HepG2 (cell line): Measurements from ENCODE around the gene KANSL1. TPM values are rescaled to one million over a fixed set of nuclear protein-coding genes. Genes with fewer than 3 reads are reported as not detected.

ENCODE experiments used
- ARID2 ChIP-seq: sonication (generic); formaldehyde crosslinking; IDR thresholded peaks from 2 replicates; pipeline ENCODE4 v1.8.1; 2022; ENCODE audit warnings: mild to moderate bottlenecking, missing genetic modification reagents, borderline replicate concordance
- ATF4 ChIP-seq, 2 experiments: fragments of 450-650 bp in 1 of 2; sonication (generic) in 1 of 2; formaldehyde crosslinking; IDR thresholded peaks; 2 replicates each; pipeline versions ENCODE4 v1.5.0 to v1.8.0; 2020 to 2022; ENCODE audit warnings: mild to moderate bottlenecking in 1 of 2, missing genetic modification reagents in 1 of 2
- ERF ChIP-seq: IDR thresholded peaks from 2 replicates; pipeline ENCODE4 v1.6.1; 2018; ENCODE audit warnings: missing biosample characterization, missing genetic modification reagents
- KIAA2018 ChIP-seq: sonication (generic); formaldehyde crosslinking; IDR thresholded peaks from 2 replicates; pipeline ENCODE4 v1.5.0; 2020; ENCODE audit warnings: mild to moderate bottlenecking, missing genetic modification reagents, borderline replicate concordance
- KLF16 ChIP-seq, 2 experiments: sonication (generic) in 1 of 2; formaldehyde crosslinking in 1 of 2; IDR thresholded peaks; 2 replicates each; pipeline versions ENCODE4 v1.6.1 to v1.8.0; 2016 to 2023; ENCODE audit warnings: missing genetic modification reagents in 2 of 2, missing compliant biosample characterization in 1 of 2
- PHB2 ChIP-seq: fragments of 450-650 bp; IDR thresholded peaks from 2 replicates; pipeline ENCODE4 v1.6.1; 2018; ENCODE audit not compliant: partially characterized antibody
- RORA ChIP-seq: sonication (generic); formaldehyde crosslinking; IDR thresholded peaks from 2 replicates; pipeline ENCODE4 v1.5.0; 2020; ENCODE audit warnings: mild to moderate bottlenecking, missing genetic modification reagents, moderate library complexity
- STAT5B ChIP-seq: sonication (generic); formaldehyde crosslinking; IDR thresholded peaks from 2 replicates; pipeline ENCODE4 v1.4.0; 2020; ENCODE audit warnings: missing genetic modification reagents
- TCF7L2 ChIP-seq: IDR thresholded peaks from 2 replicates; pipeline ENCODE4 v1.6.1; 2011; ENCODE audit warnings: mild to moderate bottlenecking, low read depth, low read length, moderate library complexity
- TP53 ChIP-seq: sonication (generic); formaldehyde crosslinking; conservative IDR thresholded peaks from 2 replicates; pipeline ENCODE4 v1.4.0; 2020; ENCODE audit warnings: missing genetic modification reagents
- TRAFD1 ChIP-seq: sonication (generic); formaldehyde crosslinking; IDR thresholded peaks from 2 replicates; pipeline ENCODE4 v1.5.1; 2020; ENCODE audit warnings: missing genetic modification reagents, mild to moderate bottlenecking, borderline replicate concordance
- ZMAT5 ChIP-seq: sonication (generic); formaldehyde crosslinking; IDR thresholded peaks from 2 replicates; pipeline ENCODE4 v1.5.0; 2020; ENCODE audit warnings: mild to moderate bottlenecking, low read depth, missing genetic modification reagents, borderline replicate concordance
- ZNF225 ChIP-seq: sonication (generic); formaldehyde crosslinking; IDR thresholded peaks from 2 replicates; pipeline ENCODE4 v1.4.0; 2020; ENCODE audit warnings: mild to moderate bottlenecking, missing genetic modification reagents
- ZNF280B ChIP-seq: sonication (generic); formaldehyde crosslinking; IDR thresholded peaks from 2 replicates; pipeline ENCODE4 v1.5.0; 2020; ENCODE audit warnings: missing genetic modification reagents, mild to moderate bottlenecking, borderline replicate concordance
- ZNF367 ChIP-seq: sonication (generic); formaldehyde crosslinking; IDR thresholded peaks from 2 replicates; pipeline ENCODE4 v1.4.0; 2020; ENCODE audit warnings: missing genetic modification reagents, borderline replicate concordance
- ZNF446 ChIP-seq: sonication (generic); formaldehyde crosslinking; IDR thresholded peaks from 2 replicates; pipeline ENCODE4 v1.5.0; 2020; ENCODE audit warnings: mild to moderate bottlenecking, missing genetic modification reagents
- ZNF790 ChIP-seq: sonication (generic); formaldehyde crosslinking; IDR thresholded peaks from 2 replicates; pipeline ENCODE4 v1.8.0; 2022; ENCODE audit warnings: missing genetic modification reagents, mild to moderate bottlenecking, borderline replicate concordance
- ZSCAN22 ChIP-seq: sonication (generic); formaldehyde crosslinking; IDR thresholded peaks from 2 replicates; pipeline ENCODE4 v1.4.0; 2020; ENCODE audit warnings: mild to moderate bottlenecking, missing genetic modification reagents
- polyA plus RNA-seq, 8 experiments: library from polyadenylated mRNA; depleted of rRNA in 3 of 8; stranded (reverse) in 7 of 8; unstranded in 1 of 8; fragments of >200 nt; fragmentation: Illumina TruSeq in 4 of 8; extraction: Trizol in 4 of 8; gene quantifications; 2 replicates each; pipeline versions ENCODE4 v1.2.1 to v1.2.3, GENCODE V29; 2011 to 2016; ENCODE audit warnings: low read depth in 4 of 8, missing spikeins in 1 of 8, mixed read lengths in 1 of 8; ENCODE audit not compliant: insufficient read depth in 1 of 8
- total RNA-seq, 5 experiments: library from RNA; depleted of rRNA; stranded (reverse); fragments of >200 nt; fragmentation: Illumina TruSeq; extraction: Trizol; gene quantifications; 2 replicates each; pipeline ENCODE4 v1.2.3, GENCODE V29; 2016; ENCODE audit warnings: low read depth in 1 of 5

KANSL1 gene
- total and polyA plus RNA-seq, 2 of the 13 experiments (the other 11 are each of a cell fraction or from before 2014, with no cell fraction given): 24.0 to 59.6 TPM

- TF ChIP-seq ZNF280B (CRISPR knock-in tag) (no peak), TRAFD1 (CRISPR knock-in tag) (no peak), ZNF790 (CRISPR knock-in tag) (no peak), ATF4 (CRISPR knock-in tag; IDR thresholded peaks at IDR 0.05) (no peak), ZMAT5 (CRISPR knock-in tag) (no peak), ZNF225 (CRISPR knock-in tag) (0 out of 2 replicates have a peak, but pooled peaks have one; percentile 50), PHB2 (no peak), ZNF446 (no peak), RORA (CRISPR knock-in tag) (no peak), ZSCAN22 (CRISPR knock-in tag) (no peak), ARID2 (CRISPR knock-in tag) (no peak), ERF (no peak), TCF7L2 (no peak), ZNF367 (CRISPR knock-in tag) (no peak), TP53 (CRISPR knock-in tag) (no peak), STAT5B (CRISPR knock-in tag) (no peak), KLF16 (CRISPR knock-in tag; IDR thresholded peaks at IDR 0.05) (no peak), KIAA2018 (CRISPR knock-in tag) (no peak)
Observed at GRCh38 chr17:46013127-46013501, 180.1 kb downstream of the KANSL1 start (continued).
